ENCODE measurements around the gene RERE.
"Not testable (repeated sequence)": the region's sequence is repeated elsewhere in the genome, so short reads cannot be mapped to it uniquely, and the experiment has no call there.

RERE gene

GRCh38 chr1:8631163-8631562 lies 186.3 kb downstream of the RERE start:
- DNase-seq = no peak

DNA sequence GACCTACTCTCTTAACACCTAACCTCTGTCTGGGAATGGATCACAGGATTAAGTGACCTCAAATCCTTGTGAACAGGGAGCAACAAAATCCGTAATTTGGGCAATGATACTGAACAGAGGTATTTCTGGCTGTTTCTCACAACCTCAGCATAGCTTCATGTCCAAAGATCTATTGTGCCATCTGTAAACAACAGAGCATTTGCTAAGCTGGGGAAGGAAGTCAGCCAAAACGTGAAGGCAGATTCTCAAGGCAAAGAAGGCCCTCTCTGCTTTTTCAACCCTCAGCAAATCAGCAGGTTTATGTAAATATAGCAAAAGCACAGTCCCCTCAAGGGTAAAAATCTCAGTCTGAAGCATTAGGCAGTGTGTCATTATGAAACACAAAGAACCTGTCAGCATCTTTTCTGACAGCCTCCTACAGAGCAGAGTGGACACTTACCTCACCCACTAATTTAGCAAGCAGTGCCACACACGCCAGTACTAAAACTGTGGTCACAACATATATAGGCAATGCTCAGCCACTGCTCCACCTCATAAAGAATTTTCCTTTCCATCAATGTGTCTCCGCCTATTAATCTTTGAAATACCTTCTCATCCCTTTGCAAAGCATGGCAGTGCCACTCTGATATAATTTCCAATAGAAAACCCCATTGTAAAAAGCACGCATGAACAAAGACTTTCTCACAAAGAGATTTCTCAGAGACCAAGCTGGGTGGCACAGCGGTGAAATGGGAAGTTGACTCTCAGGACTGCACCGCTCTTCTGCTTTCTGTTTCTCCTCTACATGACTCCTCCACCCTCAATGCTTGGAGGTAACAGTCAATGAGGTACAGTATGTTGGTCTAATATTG lies 188.0 kb downstream of the RERE start:
- peak; percentile 68 for DNase-seq

DNA sequence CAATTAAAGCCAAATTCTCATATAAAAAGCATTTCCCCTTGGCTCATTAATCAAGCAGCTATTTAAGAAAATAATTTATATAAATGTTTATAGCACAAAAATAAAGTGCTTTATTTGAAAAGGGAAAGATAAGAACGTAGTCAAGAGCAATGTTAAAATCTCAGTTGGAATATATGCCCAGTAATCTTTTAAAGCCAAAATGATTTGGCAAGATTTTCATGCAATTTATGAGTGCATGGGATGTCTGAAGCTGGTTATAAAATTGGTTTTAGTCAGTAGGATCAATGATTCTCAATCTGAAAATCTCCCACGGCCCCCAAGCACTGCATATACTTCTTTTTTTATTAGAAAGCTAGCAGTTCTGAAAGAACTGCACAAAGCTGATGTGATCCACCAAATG lies 188.8 kb downstream of the RERE start:
- DNase-seq = no peak

DNA sequence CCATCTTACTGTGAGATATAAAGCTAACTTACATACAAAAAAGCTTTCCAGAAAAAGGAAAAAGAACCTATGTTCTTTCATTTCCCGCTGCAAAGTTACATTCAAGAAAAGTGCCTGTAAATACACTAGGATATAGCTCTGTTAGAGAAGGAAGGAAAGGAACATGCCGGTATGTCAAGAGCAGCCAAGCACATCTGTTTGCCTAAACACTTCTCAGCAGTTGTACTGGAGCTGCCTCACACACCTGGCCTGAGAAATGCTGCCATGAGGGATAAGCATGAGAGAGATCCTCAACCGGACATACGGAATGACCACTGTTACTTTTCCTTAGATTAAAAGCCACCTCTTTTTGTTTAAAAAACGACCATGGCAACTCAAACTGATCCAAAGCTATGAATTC lies 189.7 kb downstream of the RERE start:
- no peak for DNase-seq

DNA sequence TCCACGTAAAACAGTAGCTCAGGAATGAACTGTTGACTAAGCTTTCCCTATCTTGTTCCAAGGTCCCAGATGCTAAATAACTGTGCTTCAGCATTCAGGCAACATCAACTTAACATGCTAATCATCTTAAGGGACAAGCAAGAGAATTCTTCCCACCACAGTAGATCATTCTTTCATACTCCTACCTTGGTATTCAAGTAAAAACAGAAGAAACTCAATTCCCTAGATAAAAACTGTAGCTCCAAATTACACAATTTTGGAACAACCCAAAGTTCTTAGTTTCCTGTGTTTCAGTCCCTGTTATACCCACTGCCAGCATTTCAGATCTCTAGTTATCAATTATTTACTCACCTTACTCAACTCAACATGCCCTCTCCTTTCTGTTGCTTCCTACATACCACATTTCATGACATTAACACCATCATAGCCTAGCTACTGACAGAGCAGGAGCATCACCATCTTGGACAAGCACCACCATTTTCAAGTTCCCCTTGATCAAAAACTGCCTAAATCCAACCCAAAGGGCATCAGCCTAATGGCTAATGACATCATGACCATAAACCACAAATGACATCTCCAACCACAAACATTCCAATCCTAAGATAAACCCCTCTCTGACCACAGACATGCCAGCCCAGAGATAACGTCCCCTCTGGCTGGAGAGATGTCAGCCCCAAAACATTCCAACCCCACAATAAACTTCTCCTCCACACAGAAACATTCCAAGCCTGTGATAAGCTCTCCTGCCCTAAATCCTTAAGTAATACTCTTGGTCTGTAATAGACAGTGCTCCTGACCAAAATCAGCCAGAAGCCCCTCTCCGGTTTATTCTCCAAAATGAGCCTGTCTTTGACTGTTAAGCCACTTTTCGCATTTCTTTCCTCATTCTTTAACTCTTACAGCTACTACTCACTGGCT lies 191.2 kb downstream of the RERE start:
- DNase-seq = peak; percentile 49

DNA sequence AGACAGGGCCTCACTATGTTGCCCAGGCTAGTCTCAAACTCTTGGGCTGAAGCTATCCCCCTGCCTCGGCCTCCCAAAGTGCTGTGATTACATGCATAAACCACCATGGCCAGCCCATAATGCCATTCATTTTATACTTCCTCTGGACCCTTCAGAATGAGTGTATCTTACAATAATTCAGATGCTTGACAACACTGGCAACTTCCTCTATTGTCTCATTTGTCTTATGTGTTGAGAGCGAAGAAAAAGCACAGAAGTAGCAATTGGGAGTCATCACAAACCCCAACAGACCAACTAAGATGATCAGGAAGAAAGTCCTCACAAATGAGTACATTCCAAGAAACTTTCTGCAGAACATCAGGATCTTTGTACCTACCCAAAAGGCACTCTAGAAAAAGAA lies 191.9 kb downstream of the RERE start:
- DNase-seq = peak; percentile 76

DNA sequence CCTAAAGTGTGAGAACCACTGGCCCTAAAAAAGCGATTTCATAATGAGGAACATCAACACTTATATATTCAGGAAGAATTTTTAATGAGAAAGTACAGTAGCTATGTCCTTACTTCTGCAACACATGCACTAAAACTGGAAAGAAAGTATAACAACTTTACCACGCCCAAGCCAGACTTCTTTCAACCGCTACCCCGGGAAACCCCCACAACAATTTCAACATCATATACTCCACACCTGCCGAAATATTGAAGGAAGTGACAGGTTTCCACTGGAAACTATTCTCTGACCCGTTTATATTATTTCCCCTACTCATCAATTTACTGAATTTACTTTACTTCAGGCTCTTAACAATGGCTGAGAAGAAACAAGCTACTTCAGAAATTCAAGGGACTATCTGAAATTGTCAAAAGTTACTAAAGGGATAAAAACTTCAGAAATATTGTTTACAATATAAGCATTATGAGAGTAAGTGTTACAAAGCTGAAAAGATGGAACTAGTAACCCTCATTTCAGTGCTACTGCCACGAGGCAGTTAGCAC lies 193.7 kb downstream of the RERE start:
- not testable (repeated sequence) for DNase-seq

- not testable (repeated sequence) for DNase-seq
These were observed 195.6 kb downstream of the RERE start for GRCh38 chr1:8621785-8622348.

- DNase-seq = not testable (repeated sequence)
These were observed 196.3 kb downstream of the RERE start for GRCh38 chr1:8621034-8621582.

GRCh38 chr1:8619917-8620502 lies 197.4 kb downstream of the RERE start:
- not testable (repeated sequence) for DNase-seq

GRCh38 chr1:8619419-8619818 lies 198.0 kb downstream of the RERE start:
- DNase-seq = not testable (repeated sequence)

DNA sequence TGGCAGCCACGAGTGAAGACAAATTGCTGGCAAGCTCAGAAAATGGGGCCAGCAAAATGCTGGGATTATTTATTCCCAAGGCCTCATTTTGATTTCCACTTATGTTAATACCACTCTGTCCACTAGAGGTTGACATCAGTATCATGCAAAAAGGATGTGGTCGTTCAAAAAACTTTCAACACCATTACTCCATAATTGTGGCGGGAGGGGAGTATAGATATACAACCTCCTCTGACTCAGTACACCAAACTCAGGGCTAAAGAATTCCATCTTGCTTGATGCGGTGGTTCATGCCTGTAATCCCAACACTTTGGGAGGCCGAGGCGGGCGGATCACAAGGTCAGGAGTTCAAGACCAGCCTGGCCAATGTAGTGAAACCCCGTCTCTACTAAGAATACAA lies 200.6 kb downstream of the RERE start:
- DNase-seq = peak; percentile 64

- DNase-seq = not testable (repeated sequence)
These were observed 205.6 kb downstream of the RERE start for GRCh38 chr1:8611634-8612515.

- DNase-seq = no peak
These were observed 209.5 kb downstream of the RERE start for GRCh38 chr1:8607906-8608305.

- DNase-seq = no peak
These were observed 213.1 kb downstream of the RERE start for GRCh38 chr1:8604041-8604945.

DNA sequence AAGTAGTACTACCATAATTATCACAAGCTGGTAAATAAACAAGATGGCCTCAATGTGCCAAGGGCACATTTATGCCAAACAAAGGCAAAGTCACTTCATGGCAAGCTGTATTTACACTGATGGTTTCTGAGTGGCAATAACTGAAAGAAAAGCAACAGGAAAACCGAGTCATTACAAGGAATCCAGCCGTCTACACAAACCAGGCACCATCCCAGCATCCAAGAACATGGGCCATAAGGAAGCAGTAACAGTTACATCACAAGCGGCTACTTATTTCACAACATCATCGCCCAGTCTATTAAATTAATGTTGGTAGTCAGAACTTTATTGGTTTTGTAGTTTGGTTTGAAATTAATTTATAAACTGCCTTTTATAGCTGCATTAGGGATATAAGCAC lies 214.2 kb downstream of the RERE start:
- DNase-seq = no peak

GRCh38 chr1:8602471-8603219 lies 214.8 kb downstream of the RERE start:
- DNase-seq = peak; percentile 0

DNA sequence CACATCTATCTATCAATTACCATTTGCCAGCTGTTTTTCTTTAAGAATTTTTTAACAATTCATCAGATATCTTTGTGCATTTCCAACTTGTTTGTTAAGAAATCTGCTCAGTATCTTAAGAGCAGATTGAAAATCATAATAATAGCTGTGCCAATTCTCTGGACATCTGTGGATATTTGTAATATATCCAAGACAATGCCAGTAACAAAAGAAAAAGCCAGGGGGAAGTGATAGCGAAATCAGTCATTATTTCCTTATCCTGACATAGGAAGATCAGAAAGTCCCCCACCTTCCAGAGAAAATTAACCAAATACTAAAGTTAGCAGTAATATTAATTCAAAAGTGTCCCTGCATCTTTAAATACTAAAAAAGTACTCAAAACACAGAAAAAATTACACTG lies 217.1 kb downstream of the RERE start:
- DNase-seq = no peak

DNA sequence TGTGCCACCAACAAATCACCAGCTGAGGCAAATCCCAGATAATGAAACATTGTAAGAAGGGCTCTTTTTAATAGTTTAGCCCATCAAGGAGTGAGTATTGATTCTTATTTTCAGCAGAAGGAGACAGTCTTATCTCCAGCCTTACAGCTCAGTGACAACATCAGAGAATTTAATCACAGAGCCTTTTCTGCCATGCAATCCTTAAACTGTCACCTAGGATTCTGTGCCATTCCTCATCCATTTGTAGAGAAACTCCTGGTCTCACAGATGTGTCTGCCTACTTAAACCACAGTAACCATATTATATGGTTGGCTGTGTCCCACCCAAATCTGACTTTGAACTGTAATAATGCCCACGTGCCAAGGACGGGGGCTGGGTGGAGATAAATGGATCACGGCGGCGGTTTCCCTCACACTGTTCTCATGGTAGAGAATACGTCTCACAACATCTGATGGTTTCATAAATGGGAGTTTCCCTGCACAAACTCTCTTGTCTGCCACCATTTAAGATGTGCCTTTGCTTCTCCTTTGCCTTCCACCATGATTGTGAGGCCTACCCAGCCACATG lies 217.7 kb downstream of the RERE start:
- no peak for DNase-seq
